Thymus (tissue), 14 donors: ENCODE results near the gene HSPA4L. TPM values are rescaled to one million over a fixed set of nuclear protein-coding genes. Genes with fewer than 3 reads are reported as not detected.

Experiments
- DNase-seq, 9 donors: peaks; one replicate each; pipeline ENCODE4 v3.0.0-alpha.2; 2013; ENCODE audit warnings: low spot score in 9 of 9, low read depth in 6 of 9, missing footprints in 1 of 9
- H3K27ac ChIP-seq, 2 donors: one replicate each; pipeline ENCODE4 v1.5.1; 2013; ENCODE audit warnings: control low read depth in 1 of 2, low read depth in 1 of 2, low read length in 1 of 2, mild to moderate bottlenecking in 1 of 2, moderate library complexity in 1 of 2
- H3K27me3 ChIP-seq, 2 donors: one replicate each; pipeline ENCODE4 v1.5.1; 2013; ENCODE audit warnings: low read length in 1 of 2; ENCODE audit not compliant: control insufficient read depth in 2 of 2, insufficient read depth in 1 of 2
- H3K36me3 ChIP-seq, 2 donors: one replicate each; pipeline ENCODE4 v1.5.1; 2013; ENCODE audit warnings: low read length in 1 of 2, mild to moderate bottlenecking in 1 of 2, moderate library complexity in 1 of 2; ENCODE audit not compliant: control insufficient read depth in 2 of 2, insufficient read depth in 2 of 2
- H3K4me1 ChIP-seq, 2 donors: one replicate each; pipeline ENCODE4 v1.5.1; 2013; ENCODE audit warnings: low read length in 2 of 2; ENCODE audit not compliant: control insufficient read depth in 2 of 2, insufficient read depth in 2 of 2
- H3K4me3 ChIP-seq, 2 donors: one replicate each; pipeline ENCODE4 v1.5.1; 2013; ENCODE audit warnings: low read length in 2 of 2, control low read depth in 1 of 2, mild to moderate bottlenecking in 1 of 2
- H3K9me3 ChIP-seq, 2 donors: one replicate each; pipeline ENCODE4 v1.5.1; 2013; ENCODE audit warnings: low read length in 1 of 2, mild to moderate bottlenecking in 1 of 2; ENCODE audit not compliant: control insufficient read depth in 2 of 2, insufficient read depth in 1 of 2
- WGBS: extraction: QIAGEN DNeasy Blood & Tissue Kit; methylation state at CpG from one replicate; pipeline ENCODE4 v1.1.7; 2013; 5-methylcytosine and 5-hydroxymethylcytosine counted together
- long read RNA-seq, 10 donors: transcript quantifications; one replicate each; lab custom pipeline, GENCODE V29; 2026
- polyA plus RNA-seq: library from polyadenylated mRNA; stranded (reverse); fragments of 200-250 nt; gene quantifications from one replicate; pipeline ENCODE4 v1.2.3, GENCODE V29; 2013
- total RNA-seq: library from RNA; stranded (reverse); fragments of 120-200 nt; gene quantifications from one replicate; pipeline ENCODE4 v1.2.4, GENCODE V29; 2013
- donor health status: healthy.

HSPA4L gene
- total RNA-seq (4.2 TPM), polyA plus RNA-seq (3.8 TPM)
- long read RNA-seq, donor 1, result 0 reads
- long read RNA-seq, donor 2, result 0 reads
- long read RNA-seq, donor 3, result 0 reads
- long read RNA-seq, donor 4, result 0 reads
- long read RNA-seq, donor 5, result 0 reads
- long read RNA-seq, donor 6, result 0 reads
- long read RNA-seq, donor 7, result 0 reads
- long read RNA-seq, donor 8, result 0 reads
- long read RNA-seq, donor 9, result 0 reads
- long read RNA-seq, donor 10, result 0 reads

- H3K36me3 ChIP-seq, result no peaks in the 10 kb centered on the region
- under 1% methylated on average over 63 of the region's 63 CpGs for WGBS
- DNase-seq, result peak in 6 of 9 donors; percentile 13 to 64 (median 46)
Measured at GRCh38 chr4:127782275-127783025, at the start of gene HSPA4L. HSPA4L (plus strand) TSS chr4:127782322; CDS start chr4:127782551, 229 bp downstream.

DNA sequence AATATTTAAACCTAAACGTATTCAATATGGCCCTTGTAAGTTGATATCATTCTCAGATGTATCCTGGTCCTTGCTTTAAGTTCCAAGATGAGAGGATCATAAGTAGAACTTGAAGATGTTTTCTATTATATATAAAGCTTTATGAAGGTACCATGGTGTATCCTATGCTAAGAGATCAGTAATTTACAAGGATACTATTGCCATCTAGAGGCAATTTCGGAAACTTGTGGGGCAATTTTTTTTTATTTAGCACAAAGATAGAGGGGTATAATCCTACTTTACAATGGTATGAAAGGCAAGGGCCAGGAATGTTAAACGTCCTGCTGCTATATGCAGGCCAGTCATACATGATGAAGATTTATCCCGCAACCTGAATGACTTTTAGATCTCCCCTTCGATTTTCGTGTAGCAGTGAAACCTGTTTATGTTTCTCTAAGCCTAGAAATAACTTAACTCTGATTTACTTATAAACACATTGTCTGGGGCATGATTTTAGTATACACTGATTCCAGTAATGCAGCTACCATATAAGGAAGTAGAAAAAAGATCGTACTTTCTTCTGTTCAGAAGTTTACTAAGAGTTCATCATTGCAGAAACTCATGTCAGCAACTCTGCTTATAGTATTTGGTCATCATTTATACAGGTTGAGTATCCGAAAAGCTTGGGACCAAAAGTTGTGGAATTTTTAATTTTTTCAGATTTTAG lies 49.3 kb upstream of the HSPA4L start:
- no peak overlapping the region for H3K27ac ChIP-seq
- 31% methylated on average over 8 of the region's 8 CpGs for WGBS
- peak in 5 of 9 donors; percentile 5 to 47 (median 10) for DNase-seq
- no peak overlapping the region for H3K4me3 ChIP-seq
- H3K36me3 ChIP-seq, result no peaks in the 10 kb centered on the region
- no peaks in the 10 kb centered on the region for H3K9me3 ChIP-seq
- H3K4me1 ChIP-seq, result no peaks in the 10 kb centered on the region
- no peaks in the 10 kb centered on the region for H3K27me3 ChIP-seq

More at GRCh38 chr4:127782275-127783025, at the start of gene HSPA4L:
- Histone ChIP-seq H3K9me3 (no peaks in the 10 kb centered on the region), H3K27ac (peak within 1 kb of the TSS; percentile 67 to 86), H3K4me3 (peak within 1 kb of the TSS; percentile 45 to 57), H3K27me3 (peaks cover 38 to 66% of the 10 kb centered on the region in 2 donors), H3K4me1 (peaks cover 8 to 18% of the 10 kb centered on the region in 2 donors)

GRCh38 chr4:127734976-127735375 lies 47.1 kb upstream of the HSPA4L start:
- Histone ChIP-seq H3K27ac (no peak overlapping the region), H3K36me3 (no peaks in the 10 kb centered on the region), H3K4me1 (no peaks in the 10 kb centered on the region), H3K4me3 (no peak overlapping the region), H3K9me3 (no peaks in the 10 kb centered on the region), H3K27me3 (no peaks in the 10 kb centered on the region)
- WGBS, result 94% methylated on average over 2 of the region's 2 CpGs
- DNase-seq, result no peak

- Histone ChIP-seq H3K27ac (no peak overlapping the region), H3K9me3 (peaks cover 0 to 1% of the 10 kb centered on the region in 2 donors), H3K27me3 (no peaks in the 10 kb centered on the region), H3K4me1 (no peaks in the 10 kb centered on the region), H3K36me3 (no peaks in the 10 kb centered on the region), H3K4me3 (no peak overlapping the region)
- WGBS, result 89% methylated on average over 4 of the region's 4 CpGs
- no peak for DNase-seq
Measured at GRCh38 chr4:127737295-127737694, 44.8 kb upstream of the HSPA4L start.

- H3K4me3 ChIP-seq, result no peak overlapping the region
- WGBS, result 99% methylated on average over 1 of the region's 1 CpG
Measured at GRCh38 chr4:127741247-127741646, 40.9 kb upstream of the HSPA4L start.

GRCh38 chr4:127747883-127748282 lies 34.2 kb upstream of the HSPA4L start:
- H3K4me3 ChIP-seq, result no peak overlapping the region
- no peak for DNase-seq
- H3K9me3 ChIP-seq, result peaks cover 0 to 9% of the 10 kb centered on the region in 2 donors
- no peak overlapping the region for H3K27ac ChIP-seq
- WGBS, result 95% methylated on average over 4 of the region's 4 CpGs
- no peaks in the 10 kb centered on the region for H3K27me3 ChIP-seq
- H3K36me3 ChIP-seq, result no peaks in the 10 kb centered on the region
- no peaks in the 10 kb centered on the region for H3K4me1 ChIP-seq

More at GRCh38 chr4:127741247-127741646, 40.9 kb upstream of the HSPA4L start:
- H3K27me3 ChIP-seq, result no peaks in the 10 kb centered on the region
- no peaks in the 10 kb centered on the region for H3K36me3 ChIP-seq
- DNase-seq, result no peak
- H3K4me1 ChIP-seq, result no peaks in the 10 kb centered on the region
- H3K27ac ChIP-seq, result no peak overlapping the region
- H3K9me3 ChIP-seq, result peaks cover 0 to 1% of the 10 kb centered on the region in 2 donors

- no peak for DNase-seq
- Histone ChIP-seq H3K27me3 (no peaks in the 10 kb centered on the region), H3K36me3 (no peaks in the 10 kb centered on the region), H3K4me1 (no peaks in the 10 kb centered on the region), H3K27ac (no peak overlapping the region), H3K4me3 (no peak overlapping the region), H3K9me3 (peaks cover 0 to 9% of the 10 kb centered on the region in 2 donors)
- WGBS, result 94% methylated on average over 2 of the region's 2 CpGs
Measured at GRCh38 chr4:127748957-127749356, 33.2 kb upstream of the HSPA4L start.

DNA sequence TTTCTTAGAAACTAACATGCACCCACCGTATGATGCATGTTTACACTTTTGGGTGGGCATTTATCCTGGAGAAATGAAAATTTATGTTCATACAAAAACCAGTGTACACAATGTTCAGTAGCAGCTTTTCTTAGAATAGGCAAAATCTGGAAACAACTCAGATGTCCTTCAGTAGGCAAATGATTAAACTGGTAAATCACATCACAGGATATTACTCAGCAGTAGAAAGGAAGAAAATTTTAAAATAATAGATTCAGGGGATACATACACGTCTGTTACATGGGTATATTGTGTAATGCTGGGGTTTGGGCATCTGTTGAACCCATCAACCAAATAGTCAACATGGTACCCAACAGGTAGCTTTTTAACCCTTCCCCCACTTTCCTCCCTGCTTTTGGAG lies 25.2 kb upstream of the HSPA4L start:
- H3K27me3 ChIP-seq, result no peaks in the 10 kb centered on the region
- DNase-seq, result no peak
- no peak overlapping the region for H3K27ac ChIP-seq
- 88% methylated on average over 2 of the region's 2 CpGs for WGBS
- no peaks in the 10 kb centered on the region for H3K36me3 ChIP-seq
- H3K9me3 ChIP-seq, result no peaks in the 10 kb centered on the region
- H3K4me1 ChIP-seq, result no peaks in the 10 kb centered on the region
- H3K4me3 ChIP-seq, result no peak overlapping the region
